Sigmoid colon (tissue), 7 donors: ENCODE measurements around the gene GLS. TPM values are rescaled to one million over a fixed set of nuclear protein-coding genes. Genes with fewer than 3 reads are reported as not detected.

Experiments
- DNase-seq: peaks from one replicate; pipeline ENCODE4 v3.0.0-alpha.2; 2019
- H3K27ac ChIP-seq, 4 donors: fragments of 200-600 bp; sonication (generic); one replicate each; pipeline ENCODE4 v1.5.1; 2016 to 2019; ENCODE audit warnings: mild to moderate bottlenecking in 1 of 4
- H3K27me3 ChIP-seq, 3 donors: fragments of 200-600 bp; sonication (generic); one replicate each; pipeline ENCODE4 v1.5.1; 2019; ENCODE audit warnings: mild to moderate bottlenecking in 1 of 3
- H3K36me3 ChIP-seq, 4 donors: fragments of 200-600 bp; sonication (generic); one replicate each; pipeline ENCODE4 v1.5.1; 2016 to 2019
- H3K4me1 ChIP-seq, 4 donors: fragments of 200-600 bp; sonication (generic); one replicate each; pipeline ENCODE4 v1.5.1; 2017 to 2019
- H3K4me3 ChIP-seq, 4 donors: fragments of 200-600 bp; sonication (generic); one replicate each; pipeline ENCODE4 v1.5.1; 2017 to 2019; ENCODE audit warnings: mild to moderate bottlenecking in 2 of 4, moderate library complexity in 1 of 4
- H3K9me3 ChIP-seq, 4 donors: fragments of 200-600 bp in 3 of 4; sonication (generic) in 3 of 4; one replicate each; pipeline versions ENCODE4 v1.5.1 to v1.6.1; 2013 to 2019
- EP300 ChIP-seq, 4 donors: sonication (generic); formaldehyde crosslinking; IDR thresholded peaks; one replicate each; pipeline ENCODE4 v1.6.1; 2017; ENCODE audit warnings: antibody characterized with exemption in 4 of 4
- POLR2A ChIP-seq, 2 donors: fragments of 450-650 bp; IDR thresholded peaks; one replicate each; pipeline ENCODE4 v1.6.1; 2016; ENCODE audit warnings: antibody characterized with exemption in 2 of 2, mild to moderate bottlenecking in 2 of 2, moderate library complexity in 2 of 2
- POLR2AphosphoS5 ChIP-seq, 4 donors: sonication (generic); formaldehyde crosslinking; IDR thresholded peaks; one replicate each; pipeline ENCODE4 v1.6.1; 2017; ENCODE audit warnings: antibody characterized with exemption in 4 of 4
- WGBS, 2 donors: extraction: QIAGEN DNeasy Blood & Tissue Kit; methylation state at CpG; one replicate each; pipeline ENCODE4 v1.1.7; 2013; 5-methylcytosine and 5-hydroxymethylcytosine counted together
- intact Hi-C: fragments of 100-400 bp; cut with DNase I; formaldehyde crosslinking; loops from one replicate; pipeline ENCODE4 v1.15.1; 2023
- polyA plus RNA-seq, 3 donors: library from polyadenylated mRNA; stranded (reverse); fragments of 200-250 nt; gene quantifications; one replicate each; pipeline ENCODE4 v1.2.3, GENCODE V29; 2013
- total RNA-seq, 4 donors: library from RNA; depleted of rRNA; stranded (reverse); fragments of >200 nt; gene quantifications; one replicate each; pipeline ENCODE4 v1.1.0, GENCODE V29; 2016
- TF ChIP-seq, protein P1 (sequence below), 4 experiments: fragments of 450-650 bp in 3 of 4; fragments of 200-600 bp in 1 of 4; IDR thresholded peaks; one replicate each; pipeline ENCODE4 v1.5.1; 2016 to 2019; ENCODE audit warnings: antibody characterized with exemption in 4 of 4, mild to moderate bottlenecking in 3 of 4, moderate library complexity in 2 of 4
- donor health status: healthy with polysubstance abuse.
- donor health status: Bipolar disorder and iron deficiency.
- donor health status: healthy.

The GLS gene
- total and polyA plus RNA-seq, 7 donors, result 15.0 to 139 (median 87.1) TPM

DNA sequence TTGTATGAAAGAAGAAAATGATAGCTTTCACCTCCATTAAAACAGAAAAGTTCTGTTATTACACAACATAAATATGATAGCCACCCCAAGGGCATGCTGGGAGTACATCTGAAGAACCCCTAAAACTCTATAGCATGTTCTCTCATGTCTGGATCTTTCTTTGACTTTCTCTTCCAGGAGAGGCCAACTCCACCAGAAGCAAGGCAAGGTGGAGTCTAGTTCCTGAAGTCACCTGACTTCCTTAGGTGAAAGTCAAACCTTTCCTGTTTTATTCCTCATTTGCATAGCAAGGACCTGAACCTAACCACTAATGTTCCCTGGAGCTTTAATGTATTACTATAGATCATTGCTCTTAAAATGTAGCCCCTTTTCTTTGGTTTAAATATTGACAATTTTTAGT is 127.7 kb downstream of the GLS start:
- no peak overlapping the region for H3K4me3 ChIP-seq
- H3K9me3 ChIP-seq, result no peaks in the 10 kb centered on the region
- H3K36me3 ChIP-seq, result peaks cover 12 to 69% (median 37%) of the 10 kb centered on the region in 4 donors
- intact Hi-C loops, result no loop called here
- H3K27me3 ChIP-seq, result no peaks in the 10 kb centered on the region
- DNase-seq, result no peak
- no peak overlapping the region for H3K27ac ChIP-seq
- TF ChIP-seq POLR2AphosphoS5 (IDR thresholded peaks at IDR 0.05), result no peak
- TF ChIP-seq, protein P1, sequence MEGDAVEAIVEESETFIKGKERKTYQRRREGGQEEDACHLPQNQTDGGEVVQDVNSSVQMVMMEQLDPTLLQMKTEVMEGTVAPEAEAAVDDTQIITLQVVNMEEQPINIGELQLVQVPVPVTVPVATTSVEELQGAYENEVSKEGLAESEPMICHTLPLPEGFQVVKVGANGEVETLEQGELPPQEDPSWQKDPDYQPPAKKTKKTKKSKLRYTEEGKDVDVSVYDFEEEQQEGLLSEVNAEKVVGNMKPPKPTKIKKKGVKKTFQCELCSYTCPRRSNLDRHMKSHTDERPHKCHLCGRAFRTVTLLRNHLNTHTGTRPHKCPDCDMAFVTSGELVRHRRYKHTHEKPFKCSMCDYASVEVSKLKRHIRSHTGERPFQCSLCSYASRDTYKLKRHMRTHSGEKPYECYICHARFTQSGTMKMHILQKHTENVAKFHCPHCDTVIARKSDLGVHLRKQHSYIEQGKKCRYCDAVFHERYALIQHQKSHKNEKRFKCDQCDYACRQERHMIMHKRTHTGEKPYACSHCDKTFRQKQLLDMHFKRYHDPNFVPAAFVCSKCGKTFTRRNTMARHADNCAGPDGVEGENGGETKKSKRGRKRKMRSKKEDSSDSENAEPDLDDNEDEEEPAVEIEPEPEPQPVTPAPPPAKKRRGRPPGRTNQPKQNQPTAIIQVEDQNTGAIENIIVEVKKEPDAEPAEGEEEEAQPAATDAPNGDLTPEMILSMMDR (IDR thresholded peaks at IDR 0.05), result no peak
- peaks cover 0 to 29% (median 20%) of the 10 kb centered on the region in 4 donors for H3K4me1 ChIP-seq

DNA sequence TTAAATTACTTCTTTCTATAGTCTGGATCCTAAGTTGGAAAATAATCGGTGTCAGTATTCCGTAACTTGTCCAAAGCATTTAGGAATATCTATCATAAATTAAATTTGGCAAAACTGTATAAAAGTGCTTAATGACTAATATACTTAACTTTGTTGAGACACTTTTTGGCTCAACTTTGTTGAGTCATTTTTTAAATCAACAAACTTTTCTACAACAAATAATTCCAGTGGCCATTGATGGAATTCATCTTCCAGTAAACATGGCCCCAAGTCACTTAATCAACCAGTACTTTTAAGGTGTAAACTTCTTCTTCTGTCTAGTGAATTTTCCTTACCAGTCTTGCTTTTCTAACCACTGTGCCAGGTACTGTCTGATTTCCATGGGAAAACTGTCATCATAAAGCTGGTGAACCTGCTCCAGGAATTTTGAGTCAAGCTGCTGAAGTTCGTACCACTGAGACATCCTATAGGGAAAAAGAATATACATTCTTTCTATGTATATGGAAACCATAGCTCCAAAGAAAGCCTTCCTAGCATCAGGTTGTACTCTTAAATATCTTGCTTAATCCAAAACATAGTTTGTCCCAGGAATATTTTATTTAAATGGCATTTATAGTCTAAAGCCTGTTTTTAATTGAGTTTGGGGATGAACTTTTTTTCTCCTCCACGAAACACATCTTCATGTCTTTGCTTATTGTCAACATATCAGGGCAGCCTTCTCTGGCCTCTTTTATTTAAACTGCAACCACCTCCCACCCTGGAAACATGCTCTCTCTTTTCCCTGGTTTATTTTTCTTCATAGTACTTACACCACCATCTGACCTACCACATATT is 129.1 kb downstream of the GLS start:
- Histone ChIP-seq H3K4me1 (peaks cover 0 to 34% (median 23%) of the 10 kb centered on the region in 4 donors), H3K36me3 (peaks cover 12 to 54% (median 27%) of the 10 kb centered on the region in 4 donors)
- WGBS, 2 donors, result 91 to 95% methylated on average over 4 of the region's 4 CpGs

DNA sequence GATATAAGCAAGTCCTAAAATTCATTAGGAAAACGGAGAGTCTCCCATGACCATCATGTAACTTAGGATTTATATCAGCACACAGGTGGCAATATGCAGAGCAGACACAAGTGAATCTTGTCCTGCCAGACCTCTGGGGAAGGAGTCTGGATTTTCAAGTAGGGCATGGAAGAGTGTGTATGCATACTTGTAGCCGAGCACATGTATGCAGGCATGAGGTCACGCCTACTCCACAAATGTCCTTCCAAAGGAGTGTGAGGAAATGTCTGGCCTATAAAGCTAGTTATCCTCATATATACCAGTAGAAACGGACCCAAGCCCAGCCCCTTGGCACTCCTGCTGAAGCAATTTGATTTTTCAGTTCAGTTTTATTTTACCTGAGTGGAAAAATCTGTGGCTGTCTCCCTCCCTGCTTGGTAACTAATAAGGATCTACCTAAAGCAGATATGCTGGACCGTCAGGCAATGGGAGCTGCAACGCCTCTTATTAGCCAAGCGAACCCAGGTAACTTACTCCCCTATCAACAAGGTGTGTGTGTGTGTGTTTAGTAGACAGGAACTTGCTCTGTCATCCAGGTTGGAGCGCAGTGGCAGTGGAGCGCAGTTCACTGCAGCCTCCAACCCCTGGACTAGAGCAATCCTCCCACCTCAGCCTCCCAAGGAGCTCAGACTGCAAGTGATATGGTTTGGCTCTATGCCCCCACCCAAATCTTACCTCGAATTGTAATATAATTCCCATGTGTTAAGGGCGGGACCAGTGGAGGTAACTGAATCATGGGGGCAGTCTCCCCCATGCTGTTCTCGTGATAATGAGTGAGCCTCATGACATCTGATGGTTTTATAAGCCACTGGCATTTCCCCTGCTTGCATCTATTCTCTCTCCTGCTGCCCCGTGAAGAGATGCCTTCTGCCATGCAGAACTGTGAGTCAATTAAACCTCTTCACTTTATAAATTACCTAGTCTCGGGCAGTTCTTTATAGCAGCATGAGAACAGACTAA is 130.6 kb downstream of the GLS start:
- intact Hi-C loops, result loop anchor here (5.0 to 10.0 kb wide), 3 partner anchors 129 to 366 kb away; partner anchors contain the start of genes GLS and NAB1
- whole genome bisulfite sequencing, 2 donors, result 74 to 81% methylated on average over 14 of the region's 14 CpGs
- Histone ChIP-seq H3K27me3 (no peaks in the 10 kb centered on the region), H3K4me3 (no peak overlapping the region), H3K36me3 (peaks cover 3 to 40% (median 19%) of the 10 kb centered on the region in 4 donors), H3K9me3 (no peaks in the 10 kb centered on the region), H3K27ac (no peak overlapping the region), H3K4me1 (peaks cover 0 to 35% (median 25%) of the 10 kb centered on the region in 4 donors)
- TF ChIP-seq POLR2A (IDR thresholded peaks at IDR 0.05) (no peak), POLR2AphosphoS5 (IDR thresholded peaks at IDR 0.05) (no peak), EP300 (IDR thresholded peaks at IDR 0.05) (no peak)
- TF ChIP-seq, protein P1 (IDR thresholded peaks at IDR 0.05), result no peak
- no peak for DNase-seq

More for the DNA sequence above, 129.1 kb downstream of the GLS start:
- Histone ChIP-seq H3K27ac (no peak overlapping the region), H3K4me3 (no peak overlapping the region), H3K9me3 (no peaks in the 10 kb centered on the region), H3K27me3 (no peaks in the 10 kb centered on the region)
- no peak for TF ChIP-seq POLR2AphosphoS5 (IDR thresholded peaks at IDR 0.05)
- TF ChIP-seq EP300 (IDR thresholded peaks at IDR 0.05), result no peak
- TF ChIP-seq, protein P1 (IDR thresholded peaks at IDR 0.05), result no peak
- no peak for TF ChIP-seq POLR2A (IDR thresholded peaks at IDR 0.05)
- DNase-seq, result no peak
- intact Hi-C loops, result loop anchor here (5.0 to 10.0 kb wide), 3 partner anchors 127 to 365 kb away; partner anchors contain the start of genes GLS and NAB1

DNA sequence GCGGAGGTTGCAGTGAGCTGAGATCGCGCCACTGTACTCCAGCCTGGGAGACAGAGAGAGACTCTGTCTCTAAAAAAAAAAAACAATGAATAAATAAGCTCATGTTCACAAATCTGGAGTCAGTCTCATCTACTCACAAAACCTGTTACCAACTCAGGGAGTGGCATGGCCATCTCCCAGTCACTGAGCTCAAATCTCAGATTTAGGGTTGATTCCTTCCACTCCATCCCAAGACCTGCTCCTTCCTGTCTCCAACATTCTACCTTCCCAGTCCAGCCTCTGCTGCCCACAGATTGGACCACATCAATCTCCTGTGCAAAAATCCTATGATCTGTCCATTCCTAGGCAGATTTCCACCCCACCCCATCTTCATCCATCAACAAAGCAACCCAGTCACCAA is 131.7 kb downstream of the GLS start:
- 89 to 94% methylated on average over 3 of the region's 3 CpGs for WGBS, 2 donors
- Histone ChIP-seq H3K4me3 (peak overlapping the region; percentile 75 to 94 (median 84)), H3K27ac (no peak overlapping the region), H3K36me3 (peaks cover 0 to 28% (median 10%) of the 10 kb centered on the region in 4 donors), H3K27me3 (no peaks in the 10 kb centered on the region), H3K4me1 (peaks cover 0 to 35% (median 25%) of the 10 kb centered on the region in 4 donors), H3K9me3 (no peaks in the 10 kb centered on the region)
- no peak for DNase-seq
- intact Hi-C loops, result loop anchor here (5.0 to 10.0 kb wide), 3 partner anchors 130 to 368 kb away; partner anchors contain the start of genes GLS and NAB1
- TF ChIP-seq, protein P1 (IDR thresholded peaks at IDR 0.05), result no peak
- TF ChIP-seq POLR2AphosphoS5 (IDR thresholded peaks at IDR 0.05) (no peak), POLR2A (IDR thresholded peaks at IDR 0.05) (no peak), EP300 (IDR thresholded peaks at IDR 0.05) (no peak)
